ENCODE results near the gene EPHA6. TPM values are rescaled to one million over a fixed set of nuclear protein-coding genes. Genes with fewer than 3 reads are reported as not detected.

EPHA6 gene
- total RNA-seq, 4 donors from 2014 or later = not detected

- Histone ChIP-seq H3K4me1 (no peaks in the 10 kb centered on the region), H3K27me3 (no peaks in the 10 kb centered on the region), H3K36me3 (no peaks in the 10 kb centered on the region), H3K27ac (no peak overlapping the region), H3K4me3 (no peak overlapping the region), H3K9me3 (no peaks in the 10 kb centered on the region)
- intact Hi-C loops (cut with DNase I; ENCODE audit: low total_unique reads) (no loop called here), in situ Hi-C loops (cut with MboI; ENCODE audit: low sequenced_read_pairs in 4 of 4) (no loop called here)
- TF ChIP-seq CTCF (IDR thresholded peaks at IDR 0.05 in 4 of 5, conservative IDR thresholded peaks at IDR 0.05 in 1 of 5) (no peak), POLR2A (IDR thresholded peaks at IDR 0.05) (no peak)
- no peak for ATAC-seq
- DNase-seq = no peak
Measured at GRCh38 chr3:97131476-97131875, 317.1 kb downstream of the EPHA6 start.

- intact Hi-C loops (cut with DNase I; ENCODE audit: low total_unique reads) = no loop called here
- no peaks in the 10 kb centered on the region for H3K4me1 ChIP-seq
- ATAC-seq (no peak), DNase-seq (no peak)
- no peaks in the 10 kb centered on the region for H3K9me3 ChIP-seq
- TF ChIP-seq POLR2A (IDR thresholded peaks at IDR 0.05) (no peak), CTCF (IDR thresholded peaks at IDR 0.05 in 4 of 5, conservative IDR thresholded peaks at IDR 0.05 in 1 of 5) (no peak)
- no peaks in the 10 kb centered on the region for H3K27me3 ChIP-seq
- no peaks in the 10 kb centered on the region for H3K36me3 ChIP-seq
- no peak overlapping the region for H3K27ac ChIP-seq
- in situ Hi-C loops (cut with MboI; ENCODE audit: low sequenced_read_pairs in 4 of 4) = no loop called here
- no peak overlapping the region for H3K4me3 ChIP-seq
Measured at GRCh38 chr3:97138914-97139541, 324.6 kb downstream of the EPHA6 start.

GRCh38 chr3:97148931-97149330, 334.5 kb downstream of the EPHA6 start:
- no peak overlapping the region for H3K4me3 ChIP-seq
- in situ Hi-C loops (cut with MboI; ENCODE audit: low sequenced_read_pairs in 4 of 4) = no loop called here
- DNase-seq = no peak

GRCh38 chr3:97161169-97161568, 346.8 kb downstream of the EPHA6 start:
- no peak for TF ChIP-seq CTCF (IDR thresholded peaks at IDR 0.05 in 4 of 5, conservative IDR thresholded peaks at IDR 0.05 in 1 of 5)
- no peak for TF ChIP-seq POLR2A (IDR thresholded peaks at IDR 0.05)
- H3K27ac ChIP-seq = no peak overlapping the region
- intact Hi-C loops (cut with DNase I; ENCODE audit: low total_unique reads) = no loop called here
- H3K27me3 ChIP-seq = no peaks in the 10 kb centered on the region
- ATAC-seq (no peak), DNase-seq (no peak)
- H3K36me3 ChIP-seq = no peaks in the 10 kb centered on the region
- H3K9me3 ChIP-seq = no peaks in the 10 kb centered on the region
- H3K4me3 ChIP-seq = no peak overlapping the region
- in situ Hi-C loops (cut with MboI; ENCODE audit: low sequenced_read_pairs in 4 of 4) = no loop called here
- H3K4me1 ChIP-seq = no peaks in the 10 kb centered on the region

More at GRCh38 chr3:97148931-97149330, 334.5 kb downstream of the EPHA6 start:
- Histone ChIP-seq H3K9me3 (peaks cover 0 to 5% (median 0%) of the 10 kb centered on the region in 3 donors), H3K4me1 (no peaks in the 10 kb centered on the region), H3K36me3 (no peaks in the 10 kb centered on the region), H3K27me3 (no peaks in the 10 kb centered on the region), H3K27ac (no peak overlapping the region)
- no peak for TF ChIP-seq CTCF (IDR thresholded peaks at IDR 0.05 in 4 of 5, conservative IDR thresholded peaks at IDR 0.05 in 1 of 5)
- intact Hi-C loops (cut with DNase I; ENCODE audit: low total_unique reads) = no loop called here
- ATAC-seq = no peak

- Histone ChIP-seq H3K27me3 (no peaks in the 10 kb centered on the region), H3K4me1 (no peaks in the 10 kb centered on the region), H3K27ac (no peak overlapping the region), H3K4me3 (no peak overlapping the region), H3K9me3 (no peaks in the 10 kb centered on the region), H3K36me3 (no peaks in the 10 kb centered on the region)
- ATAC-seq (no peak), DNase-seq (no peak)
- TF ChIP-seq CTCF (IDR thresholded peaks at IDR 0.05 in 4 of 5, conservative IDR thresholded peaks at IDR 0.05 in 1 of 5) (no peak), POLR2A (IDR thresholded peaks at IDR 0.05) (no peak)
- in situ Hi-C loops (cut with MboI; ENCODE audit: low sequenced_read_pairs in 4 of 4) (no loop called here), intact Hi-C loops (cut with DNase I; ENCODE audit: low total_unique reads) (no loop called here)
Measured at GRCh38 chr3:97177242-97177641, 362.8 kb downstream of the EPHA6 start.

Data from gastrocnemius medialis (tissue), 4 donors.